Mammary epithelial cell (primary cell): ENCODE results near the gene MTFR2.

Experiments used
- EZH2 ChIP-seq: IDR thresholded peaks from 2 replicates; pipeline ENCODE4 v1.6.1; 2012; ENCODE audit warnings: low read length, inconsistent platforms, borderline replicate concordance
- TF ChIP-seq, protein P1 (sequence below), 2 donors: IDR thresholded peaks in 1 of 2; conservative IDR thresholded peaks in 1 of 2; 2 replicates each; pipeline ENCODE4 v1.5.1; 2011 to 2012; ENCODE audit warnings: inconsistent platforms in 2 of 2, low read length in 2 of 2, mild to moderate bottlenecking in 2 of 2, control low read depth in 1 of 2, low read depth in 1 of 2; ENCODE audit not compliant: insufficient read depth in 1 of 2; ENCODE audit errors: extremely low read depth in 1 of 2

DNA sequence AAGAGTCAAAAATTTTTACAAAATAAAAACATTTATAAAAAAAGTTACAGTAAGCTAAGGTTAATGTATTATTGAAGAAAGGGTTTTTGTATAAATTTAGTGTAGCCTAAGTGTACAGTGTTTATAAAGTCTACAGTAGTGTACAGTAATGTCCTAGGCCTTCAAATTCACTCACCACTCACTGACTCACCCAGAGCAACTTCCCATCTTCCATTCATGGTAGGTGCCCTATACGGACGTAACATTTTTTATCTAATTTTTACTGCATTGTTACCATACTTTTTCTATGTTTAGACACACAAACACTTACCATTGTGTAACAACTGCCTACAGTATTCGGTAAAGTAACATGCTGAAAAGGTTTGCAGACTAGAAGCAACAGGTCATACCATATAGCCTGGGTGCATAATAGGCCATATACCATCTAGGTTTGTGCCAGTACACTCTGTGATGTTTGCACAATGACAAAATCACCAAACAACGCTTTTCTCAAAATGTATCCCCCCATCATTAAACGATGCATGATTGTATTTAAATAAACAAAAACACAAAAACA, 6.0 kb downstream of the MTFR2 start:
- TF ChIP-seq, protein P1, sequence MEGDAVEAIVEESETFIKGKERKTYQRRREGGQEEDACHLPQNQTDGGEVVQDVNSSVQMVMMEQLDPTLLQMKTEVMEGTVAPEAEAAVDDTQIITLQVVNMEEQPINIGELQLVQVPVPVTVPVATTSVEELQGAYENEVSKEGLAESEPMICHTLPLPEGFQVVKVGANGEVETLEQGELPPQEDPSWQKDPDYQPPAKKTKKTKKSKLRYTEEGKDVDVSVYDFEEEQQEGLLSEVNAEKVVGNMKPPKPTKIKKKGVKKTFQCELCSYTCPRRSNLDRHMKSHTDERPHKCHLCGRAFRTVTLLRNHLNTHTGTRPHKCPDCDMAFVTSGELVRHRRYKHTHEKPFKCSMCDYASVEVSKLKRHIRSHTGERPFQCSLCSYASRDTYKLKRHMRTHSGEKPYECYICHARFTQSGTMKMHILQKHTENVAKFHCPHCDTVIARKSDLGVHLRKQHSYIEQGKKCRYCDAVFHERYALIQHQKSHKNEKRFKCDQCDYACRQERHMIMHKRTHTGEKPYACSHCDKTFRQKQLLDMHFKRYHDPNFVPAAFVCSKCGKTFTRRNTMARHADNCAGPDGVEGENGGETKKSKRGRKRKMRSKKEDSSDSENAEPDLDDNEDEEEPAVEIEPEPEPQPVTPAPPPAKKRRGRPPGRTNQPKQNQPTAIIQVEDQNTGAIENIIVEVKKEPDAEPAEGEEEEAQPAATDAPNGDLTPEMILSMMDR (conservative IDR thresholded peaks at IDR 0.05 in 1 of 2, IDR thresholded peaks at IDR 0.05 in 1 of 2; ENCODE audit: extremely low read depth in 1 of 2, insufficient read depth in 1 of 2, low read depth in 1 of 2, low read length in 2 of 2), result no peak
- TF ChIP-seq EZH2, result no peak
